K562 (cell line): ENCODE measurements around the gene CABP7. TPM values are rescaled to one million over a fixed set of nuclear protein-coding genes. Genes with fewer than 3 reads are reported as not detected.

Source experiments
- BACH1 ChIP-seq: fragments of 200-800 bp; sonication (Bioruptor generic); IDR thresholded peaks from 2 replicates; pipeline ENCODE4 v1.6.1; 2016; ENCODE audit warnings: missing genetic modification characterization, missing compliant biosample characterization
- CREBBP ChIP-seq: IDR thresholded peaks from one replicate; pipeline ENCODE4 v1.6.1; 2012; ENCODE audit warnings: low read depth, mild to moderate bottlenecking, control low read depth, inconsistent platforms, low read length
- ETV1 ChIP-seq: fragments of 450-650 bp; conservative IDR thresholded peaks from 2 replicates; pipeline ENCODE4 v1.6.1; 2016; ENCODE audit warnings: missing genetic modification characterization, control low read depth, low read depth, missing compliant biosample characterization
- LEF1 ChIP-seq: fragments of 450-650 bp; IDR thresholded peaks from 2 replicates; pipeline ENCODE4 v1.6.1; 2016; ENCODE audit warnings: mild to moderate bottlenecking
- PHF21A ChIP-seq: fragments of 450-650 bp; IDR thresholded peaks from 2 replicates; pipeline ENCODE4 v1.6.1; 2017; ENCODE audit warnings: low read depth, borderline replicate concordance
- RERE ChIP-seq: sonication (generic); formaldehyde crosslinking; IDR thresholded peaks from 2 replicates; pipeline ENCODE4 v1.8.0; 2023; ENCODE audit warnings: missing genetic modification reagents, mild to moderate bottlenecking, borderline replicate concordance
- SIN3A ChIP-seq, 2 experiments: fragments of 150-350 bp in 1 of 2; IDR thresholded peaks; 2 replicates each; pipeline ENCODE4 v1.6.1; 2011 to 2016; ENCODE audit warnings: borderline replicate concordance in 2 of 2, low read depth in 2 of 2, low read length in 2 of 2, mild to moderate bottlenecking in 2 of 2, moderate library complexity in 2 of 2; ENCODE audit not compliant: control insufficient read depth in 1 of 2
- WHSC1 ChIP-seq: IDR thresholded peaks from one replicate; pipeline ENCODE4 v1.6.1; 2012; ENCODE audit warnings: low read length, control low read depth, inconsistent platforms
- ZNF561 ChIP-seq: fragments of 450-650 bp; formaldehyde crosslinking; conservative IDR thresholded peaks from 2 replicates; pipeline ENCODE4 v1.4.0; 2020; ENCODE audit warnings: mild to moderate bottlenecking, moderate library complexity
- polyA plus RNA-seq, 8 experiments: library from polyadenylated mRNA; depleted of rRNA in 4 of 8; stranded (reverse) in 5 of 8; unstranded in 3 of 8; fragments of >200 nt; fragmentation: Nextera tagmentation in 2 of 8; fragmentation: Illumina TruSeq in 1 of 8; extraction: Ambion mirVana in 2 of 8; extraction: Trizol in 1 of 8; gene quantifications; 2 replicates each; pipeline versions ENCODE4 v1.2.1 to v1.2.3, GENCODE V29; 2011 to 2014; ENCODE audit warnings: inconsistent platforms in 1 of 8, missing spikeins in 1 of 8
- total RNA-seq, 7 experiments: library from RNA; depleted of rRNA in 6 of 7; stranded (reverse); fragments of >200 nt in 6 of 7; fragmentation: Illumina TruSeq in 2 of 7; extraction: Trizol in 2 of 7; gene quantifications; 2 replicates each; pipeline versions ENCODE4 v1.2.1 to v1.2.3, GENCODE V29; 2011 to 2021; ENCODE audit warnings: low replicate concordance in 1 of 7
- TF ChIP-seq, protein P1 (sequence below): fragments of 250-450 bp; sonication (Bioruptor Pico); IDR thresholded peaks from 2 replicates; pipeline ENCODE4 v1.8.0; 2022; ENCODE audit warnings: moderate library complexity, mild to moderate bottlenecking, inconsistent platforms

Gene CABP7
- total and polyA plus RNA-seq, 9 of the 15 experiments (the other 6 are each of a cell fraction or from before 2014, with no cell fraction given) = not detected

GRCh38 chr22:29766632-29767170 is 46.9 kb downstream of the CABP7 start, which contains the start of gene ZMAT5 (continued):
- TF ChIP-seq, protein P1, sequence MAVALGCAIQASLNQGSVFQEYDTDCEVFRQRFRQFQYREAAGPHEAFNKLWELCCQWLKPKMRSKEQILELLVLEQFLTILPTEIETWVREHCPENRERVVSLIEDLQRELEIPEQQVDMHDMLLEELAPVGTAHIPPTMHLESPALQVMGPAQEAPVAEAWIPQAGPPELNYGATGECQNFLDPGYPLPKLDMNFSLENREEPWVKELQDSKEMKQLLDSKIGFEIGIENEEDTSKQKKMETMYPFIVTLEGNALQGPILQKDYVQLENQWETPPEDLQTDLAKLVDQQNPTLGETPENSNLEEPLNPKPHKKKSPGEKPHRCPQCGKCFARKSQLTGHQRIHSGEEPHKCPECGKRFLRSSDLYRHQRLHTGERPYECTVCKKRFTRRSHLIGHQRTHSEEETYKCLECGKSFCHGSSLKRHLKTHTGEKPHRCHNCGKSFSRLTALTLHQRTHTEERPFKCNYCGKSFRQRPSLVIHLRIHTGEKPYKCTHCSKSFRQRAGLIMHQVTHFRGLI (CRISPR knock-in tag) = no peak
- TF ChIP-seq RERE (no peak), ZNF561 (CRISPR knock-in tag) (no peak), WHSC1 (no peak), SIN3A (IDR thresholded peaks at IDR 0.05; ENCODE audit: borderline replicate concordance in 2 of 2, control insufficient read depth in 1 of 2, low read depth in 2 of 2, low read length in 2 of 2) (no peak; a peak in 1 of 4 replicates), ETV1 (tag) (0 out of 2 replicates have a peak, but pooled peaks have one; percentile 9), PHF21A (no peak), CREBBP (no peak), BACH1 (tag) (no peak), LEF1 (no peak)
